Globus pallidus (tissue), 1 donor: ENCODE data around the gene INO80D.
"Not testable (repeated sequence)": the region's sequence is repeated elsewhere in the genome, so short reads cannot be mapped to it uniquely, and the experiment has no call there.

ENCODE experiments used
- DNase-seq: peaks from one replicate; pipeline ENCODE4 v3.0.0-alpha.2; 2015; ENCODE audit warnings: low spot score

INO80D gene

GRCh38 chr2:205977699-205978098 lies 108.3 kb downstream of the INO80D start:
- not testable (repeated sequence) for DNase-seq

GRCh38 chr2:205976934-205977659 lies 108.9 kb downstream of the INO80D start:
- not testable (repeated sequence) for DNase-seq

- DNase-seq: no peak
Measured at GRCh38 chr2:205976120-205976814, 109.7 kb downstream of the INO80D start.

GRCh38 chr2:205975082-205975949 lies 110.7 kb downstream of the INO80D start:
- DNase-seq: no peak

- no peak for DNase-seq
Measured at GRCh38 chr2:205972113-205972512, 113.9 kb downstream of the INO80D start.

- DNase-seq: no peak
Measured at GRCh38 chr2:205970348-205970747, 115.6 kb downstream of the INO80D start.

- DNase-seq: no peak
Measured at GRCh38 chr2:205969584-205969983, 116.4 kb downstream of the INO80D start.

- no peak for DNase-seq
Measured at GRCh38 chr2:205967391-205968075, 118.4 kb downstream of the INO80D start.

- no peak for DNase-seq
Measured at GRCh38 chr2:205965707-205966106, 120.3 kb downstream of the INO80D start.

GRCh38 chr2:205964111-205964761 lies 121.7 kb downstream of the INO80D start:
- DNase-seq: no peak

GRCh38 chr2:205959521-205959920 lies 126.5 kb downstream of the INO80D start:
- DNase-seq: no peak

GRCh38 chr2:205957452-205958154 lies 128.4 kb downstream of the INO80D start:
- no peak for DNase-seq

- no peak for DNase-seq
Measured at GRCh38 chr2:205954707-205955106, 131.3 kb downstream of the INO80D start.

GRCh38 chr2:205952282-205952681 lies 133.7 kb downstream of the INO80D start:
- no peak for DNase-seq

GRCh38 chr2:205948883-205949282 lies 137.1 kb downstream of the INO80D start:
- DNase-seq: no peak

GRCh38 chr2:205948496-205948837 lies 137.5 kb downstream of the INO80D start:
- DNase-seq: no peak

- peak; percentile 29 for DNase-seq
Measured at GRCh38 chr2:205947621-205948495, 138.1 kb downstream of the INO80D start.

- DNase-seq: no peak
Measured at GRCh38 chr2:205946226-205946625, 139.7 kb downstream of the INO80D start.
